Lung microvascular endothelial cell (primary cell): Measurements from ENCODE around the gene C11orf87. TPM values are rescaled to one million over a fixed set of nuclear protein-coding genes. Genes with fewer than 3 reads are reported as not detected.

Experiments used
- DNase-seq, 2 donors: peaks; one replicate each; pipeline versions ENCODE4 v3.0.0 to v3.0.0-alpha.2; 2010; ENCODE audit warnings: low read depth in 2 of 2
- total RNA-seq: library from RNA; depleted of rRNA; stranded (reverse); fragments of >200 nt; gene quantifications from 2 replicates; pipeline ENCODE4 v1.2.1, GENCODE V29; 2014

The C11orf87 gene
- total RNA-seq, 1 donor from 2014 or later = not detected

- no peak for DNase-seq
Measured at GRCh38 chr11:109439684-109440083, 17.7 kb downstream of the C11orf87 start.

DNA sequence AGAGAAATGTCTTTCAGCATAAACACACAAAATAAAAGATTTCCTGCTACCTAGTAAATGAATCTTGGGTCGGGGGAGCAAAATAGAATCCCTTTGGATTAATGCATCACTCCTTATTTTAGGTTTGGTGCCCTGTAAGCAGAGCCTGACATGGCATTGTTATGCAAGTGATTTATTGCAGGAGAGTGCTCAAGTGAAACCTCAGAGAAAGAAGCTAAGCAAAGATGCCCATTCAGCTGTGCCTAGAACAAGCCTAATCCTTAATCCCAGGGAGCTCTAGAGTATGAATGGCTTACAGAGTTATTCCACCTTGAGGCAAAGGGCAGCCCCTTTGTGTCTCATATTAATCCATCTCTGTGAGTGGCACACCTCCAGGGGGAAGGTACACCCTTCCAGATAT lies 21.1 kb downstream of the C11orf87 start:
- DNase-seq = no peak

DNA sequence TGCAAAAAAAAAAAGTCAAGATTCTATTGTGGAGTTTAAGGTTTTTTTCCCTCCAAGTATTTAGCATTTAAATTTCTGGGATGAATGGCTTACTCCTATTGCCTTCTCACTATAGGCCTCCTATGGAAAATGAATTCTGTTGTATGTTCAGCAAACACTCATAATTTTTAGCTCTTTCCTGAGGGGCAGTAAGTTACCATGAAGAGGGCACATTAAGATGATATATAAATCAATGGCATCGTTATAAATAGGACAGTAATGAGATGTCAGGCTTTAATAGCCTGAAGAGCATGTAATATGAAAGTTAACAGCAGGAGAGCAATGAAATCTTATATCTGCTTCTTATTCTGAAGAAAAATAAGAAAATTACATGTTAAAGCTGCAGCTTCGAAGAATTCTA lies 32.9 kb downstream of the C11orf87 start:
- DNase-seq = no peak
